SU-DHL-6 (cell line): ENCODE data around the gene RAB3C.

Source experiments
- EZH2phosphoT487 ChIP-seq: fragments of 200-600 bp; sonication (generic), shearing (Covaris generic); conservative IDR thresholded peaks from 2 replicates; pipeline ENCODE4 v1.6.1; 2018; ENCODE audit warnings: mild to moderate bottlenecking, antibody characterized with exemption, low read length, moderate library complexity, mixed read lengths
- TF ChIP-seq, protein P1 (sequence below): fragments of 200-600 bp; sonication (generic); IDR thresholded peaks from one replicate; pipeline ENCODE4 v1.5.1; 2017; ENCODE audit warnings: antibody characterized with exemption, mild to moderate bottlenecking, low read length, moderate library complexity; ENCODE audit not compliant: insufficient read depth, poor library complexity, severe bottlenecking

DNA sequence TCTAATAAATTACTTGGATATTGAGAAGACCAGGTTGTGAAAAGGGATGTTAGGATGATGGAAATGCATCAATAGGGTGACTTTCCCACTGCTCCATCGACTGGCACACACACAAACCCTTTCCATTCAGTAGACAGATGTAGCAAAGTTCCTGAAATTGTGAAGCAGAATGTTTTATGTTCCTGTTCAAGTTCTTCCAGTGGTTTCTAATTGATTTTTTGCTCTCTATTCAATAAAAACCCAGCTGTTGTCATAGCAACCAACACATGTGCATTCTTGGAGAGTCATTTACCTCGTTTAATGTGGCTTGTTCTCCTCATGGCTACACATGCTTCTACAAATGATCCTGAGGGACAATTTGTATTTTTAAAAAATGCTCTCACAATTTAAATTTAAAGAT lies 244.6 kb downstream of the RAB3C start:
- TF ChIP-seq EZH2phosphoT487 = no peak
- TF ChIP-seq, protein P1, sequence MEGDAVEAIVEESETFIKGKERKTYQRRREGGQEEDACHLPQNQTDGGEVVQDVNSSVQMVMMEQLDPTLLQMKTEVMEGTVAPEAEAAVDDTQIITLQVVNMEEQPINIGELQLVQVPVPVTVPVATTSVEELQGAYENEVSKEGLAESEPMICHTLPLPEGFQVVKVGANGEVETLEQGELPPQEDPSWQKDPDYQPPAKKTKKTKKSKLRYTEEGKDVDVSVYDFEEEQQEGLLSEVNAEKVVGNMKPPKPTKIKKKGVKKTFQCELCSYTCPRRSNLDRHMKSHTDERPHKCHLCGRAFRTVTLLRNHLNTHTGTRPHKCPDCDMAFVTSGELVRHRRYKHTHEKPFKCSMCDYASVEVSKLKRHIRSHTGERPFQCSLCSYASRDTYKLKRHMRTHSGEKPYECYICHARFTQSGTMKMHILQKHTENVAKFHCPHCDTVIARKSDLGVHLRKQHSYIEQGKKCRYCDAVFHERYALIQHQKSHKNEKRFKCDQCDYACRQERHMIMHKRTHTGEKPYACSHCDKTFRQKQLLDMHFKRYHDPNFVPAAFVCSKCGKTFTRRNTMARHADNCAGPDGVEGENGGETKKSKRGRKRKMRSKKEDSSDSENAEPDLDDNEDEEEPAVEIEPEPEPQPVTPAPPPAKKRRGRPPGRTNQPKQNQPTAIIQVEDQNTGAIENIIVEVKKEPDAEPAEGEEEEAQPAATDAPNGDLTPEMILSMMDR = no peak
